Common myeloid progenitor, CD34-positive (primary cell): ENCODE results near the gene NDRG4.
A peak's percentile ranks its signal among the peaks of the same experiment; 100 is the strongest.

Experiments used
- CTCF ChIA-PET: fragments of 350-600 bp; sonication (Branson Sonifier 250); formaldehyde crosslinking; loops from one replicate; lab custom pipeline; 2021; ENCODE audit warnings: antibody characterized with exemption; lab: Charles Lee
- POLR2A ChIA-PET: fragments of 350-600 bp; sonication (Branson Sonifier 250); formaldehyde crosslinking; loops from one replicate; lab custom pipeline; 2021; ENCODE audit warnings: antibody characterized with exemption; lab: Charles Lee
- DNase-seq, 3 donors: peaks; one replicate each; pipeline versions ENCODE4 v3.0.0 to v3.0.0-alpha.2; 2013
- H3K27ac ChIP-seq, 2 experiments: 1 replicate in 1 of 2; 2 replicates in 1 of 2; pipeline ENCODE4 v1.7.0; 2013; ENCODE audit warnings: inconsistent platforms in 2 of 2, low read length in 2 of 2, mild to moderate bottlenecking in 2 of 2, low read depth in 1 of 2, moderate library complexity in 1 of 2; ENCODE audit not compliant: severe bottlenecking in 2 of 2, insufficient read depth in 1 of 2, poor library complexity in 1 of 2
- H3K27me3 ChIP-seq, 5 experiments: replicated peaks in 2 of 5; 1 replicate in 3 of 5; 2 replicates in 2 of 5; pipeline versions ENCODE4 v1.6.1 to v1.7.0; 2013; ENCODE audit warnings: low read length in 4 of 5, mild to moderate bottlenecking in 2 of 5, moderate library complexity in 2 of 5, inconsistent platforms in 1 of 5; ENCODE audit not compliant: insufficient read depth in 5 of 5, control insufficient read depth in 4 of 5
- H3K36me3 ChIP-seq, 4 experiments: 1 replicate in 2 of 4; 2 replicates in 2 of 4; pipeline versions ENCODE4 v1.6.1 to v1.7.0; 2013; ENCODE audit warnings: low read length in 3 of 4, control low read depth in 1 of 4, mild to moderate bottlenecking in 1 of 4; ENCODE audit not compliant: control insufficient read depth in 4 of 4, insufficient read depth in 4 of 4
- H3K4me1 ChIP-seq, 4 experiments: 1 replicate in 3 of 4; 2 replicates in 1 of 4; pipeline versions ENCODE4 v1.6.1 to v1.7.1; 2013; ENCODE audit warnings: low read length in 3 of 4, mild to moderate bottlenecking in 3 of 4, control low read depth in 1 of 4, inconsistent platforms in 1 of 4, moderate library complexity in 1 of 4; ENCODE audit not compliant: control insufficient read depth in 4 of 4, insufficient read depth in 4 of 4; ENCODE audit errors: control extremely low read depth in 1 of 4
- H3K4me3 ChIP-seq, 7 experiments: 1 replicate in 4 of 7; 2 replicates in 3 of 7; pipeline versions ENCODE4 v1.5.1 to v1.7.0; 2013; ENCODE audit warnings: mild to moderate bottlenecking in 7 of 7, low read length in 6 of 7, moderate library complexity in 6 of 7, inconsistent platforms in 2 of 7, low read depth in 2 of 7, control low read depth in 1 of 7; ENCODE audit not compliant: insufficient read depth in 4 of 7, control insufficient read depth in 1 of 7; ENCODE audit errors: extremely low read depth in 1 of 7
- H3K9me3 ChIP-seq, 5 experiments: 1 replicate in 4 of 5; 2 replicates in 1 of 5; pipeline versions ENCODE4 v1.6.1 to v1.7.1; 2013; ENCODE audit warnings: low read length in 4 of 5, mild to moderate bottlenecking in 2 of 5, inconsistent platforms in 1 of 5, low read depth in 1 of 5, moderate library complexity in 1 of 5; ENCODE audit not compliant: control insufficient read depth in 4 of 5, insufficient read depth in 2 of 5; ENCODE audit errors: control extremely low read depth in 1 of 5
- WGBS: methylation state at CpG from one replicate; pipeline ENCODE4 v1.1.5; 2013; ENCODE audit not compliant: insufficient coverage; 5-methylcytosine and 5-hydroxymethylcytosine counted together

Gene NDRG4

GRCh38 chr16:58513874-58514273, 13.9 kb downstream of the NDRG4 start:
- WGBS = 100% methylated on average over 2 of the region's 3 CpGs
- CTCF ChIA-PET = interaction anchor here (0.8 to 4.0 kb wide), 7 partner anchors 8 to 242 kb away, joined by 3 to 17 read pairs (median 4); partner anchors contain the start of gene NDRG4

GRCh38 chr16:58515125-58515870, 15.4 kb downstream of the NDRG4 start, which contains the start of gene SETD6:
TSS of gene SETD6 (plus strand) at chr16:58515517. CDS start at chr16:58515538, 21 bp downstream.
- H3K4me3 ChIP-seq = peak within 1 kb of the TSS; percentile 75 to 92 (median 78)
- H3K36me3 ChIP-seq = peaks cover 11 to 37% (median 23%) of the 10 kb centered on the region in 4 experiments
- DNase-seq = peak; percentile 55 to 80 (median 72)
- under 1% methylated on average over 80 of the region's 80 CpGs for WGBS
- peaks cover 0 to 21% (median 17%) of the 10 kb centered on the region in 4 experiments for H3K4me1 ChIP-seq
- CTCF ChIA-PET = interaction anchor here (0.8 to 4.0 kb wide), 4 partner anchors 10 to 180 kb away, joined by 3 to 17 read pairs (median 4); no protein-coding TSS in a partner anchor
- POLR2A ChIA-PET = interaction anchor here (0.6 kb wide), 1 partner anchor 363 kb away, joined by 4 read pairs; no protein-coding TSS in a partner anchor
- no peaks in the 10 kb centered on the region for H3K9me3 ChIP-seq
- no peaks in the 10 kb centered on the region for H3K27me3 ChIP-seq
- H3K27ac ChIP-seq = peak within 1 kb of the TSS in 1 of 2 experiments; percentile 74

More at GRCh38 chr16:58513874-58514273, 13.9 kb downstream of the NDRG4 start:
- Histone ChIP-seq H3K4me3 (no peak overlapping the region), H3K36me3 (peaks cover 6 to 23% (median 14%) of the 10 kb centered on the region in 4 experiments), H3K27me3 (no peaks in the 10 kb centered on the region), H3K4me1 (peaks cover 0 to 21% (median 17%) of the 10 kb centered on the region in 4 experiments), H3K27ac (no peak overlapping the region), H3K9me3 (no peaks in the 10 kb centered on the region)
- POLR2A ChIA-PET = no interaction called here
- no peak for DNase-seq

GRCh38 chr16:58515871-58516767, 16.2 kb downstream of the NDRG4 start:
- peak overlapping the region in 1 of 2 experiments; percentile 74 for H3K27ac ChIP-seq
- ChIA-PET CTCF (interaction anchor here (0.8 to 1.4 kb wide), 2 partner anchors 9 to 15 kb away, joined by 4 read pairs; no protein-coding TSS in a partner anchor), POLR2A (no interaction called here)
- peak overlapping the region; percentile 75 to 92 (median 78) for H3K4me3 ChIP-seq
- peaks cover 14 to 45% (median 29%) of the 10 kb centered on the region in 4 experiments for H3K36me3 ChIP-seq
- WGBS = 20% methylated on average over 21 of the region's 66 CpGs
- no peaks in the 10 kb centered on the region for H3K27me3 ChIP-seq
- DNase-seq = peak in 2 of 3 donors; percentile 34 to 42
- H3K9me3 ChIP-seq = no peaks in the 10 kb centered on the region
- peaks cover 0 to 21% (median 17%) of the 10 kb centered on the region in 4 experiments for H3K4me1 ChIP-seq

GRCh38 chr16:58516768-58517107, 16.8 kb downstream of the NDRG4 start:
- H3K4me1 ChIP-seq = peaks cover 0 to 21% (median 17%) of the 10 kb centered on the region in 4 experiments
- WGBS = 100% methylated on average over 2 of the region's 4 CpGs
- peak overlapping the region in 1 of 2 experiments; percentile 3 for H3K27ac ChIP-seq
- H3K4me3 ChIP-seq = peak overlapping the region in 3 of 7 experiments; percentile 54 to 91 (median 64)
- ChIA-PET POLR2A (no interaction called here), CTCF (interaction anchor here (1.4 kb wide), 1 partner anchor 14 kb away, joined by 4 read pairs; no protein-coding TSS in a partner anchor)
- H3K9me3 ChIP-seq = no peaks in the 10 kb centered on the region
- peaks cover 17 to 51% (median 33%) of the 10 kb centered on the region in 4 experiments for H3K36me3 ChIP-seq
- no peak for DNase-seq
- no peaks in the 10 kb centered on the region for H3K27me3 ChIP-seq

GRCh38 chr16:58518083-58518979, 18.4 kb downstream of the NDRG4 start:
- WGBS = 88% methylated on average over 8 of the region's 8 CpGs
- no peaks in the 10 kb centered on the region for H3K9me3 ChIP-seq
- H3K36me3 ChIP-seq = peaks cover 20 to 63% (median 44%) of the 10 kb centered on the region in 4 experiments
- no peak overlapping the region for H3K4me3 ChIP-seq
- H3K27me3 ChIP-seq = no peaks in the 10 kb centered on the region
- peaks cover 0 to 21% (median 17%) of the 10 kb centered on the region in 4 experiments for H3K4me1 ChIP-seq
- no peak overlapping the region for H3K27ac ChIP-seq
- no peak for DNase-seq
- ChIA-PET CTCF (interaction anchor here (0.6 to 3.3 kb wide), 7 partner anchors 9 to 144 kb away, joined by 3 to 12 read pairs (median 5); partner anchors contain the start of gene NDRG4), POLR2A (no interaction called here)

- CTCF ChIA-PET = interaction anchor here (0.6 to 3.3 kb wide), 9 partner anchors 10 to 143 kb away, joined by 3 to 12 read pairs (median 4); partner anchors contain the start of gene NDRG4
- POLR2A ChIA-PET = no interaction called here
- Histone ChIP-seq H3K27ac (no peak overlapping the region), H3K36me3 (peaks cover 23 to 68% (median 49%) of the 10 kb centered on the region in 4 experiments), H3K4me3 (no peak overlapping the region), H3K4me1 (peaks cover 0 to 21% (median 17%) of the 10 kb centered on the region in 4 experiments), H3K9me3 (no peaks in the 10 kb centered on the region), H3K27me3 (no peaks in the 10 kb centered on the region)
- no peak for DNase-seq
- 100% methylated on average over 1 of the region's 1 CpG for WGBS
Observed at GRCh38 chr16:58518980-58519368, 19.0 kb downstream of the NDRG4 start.
